HG03469 (cell line): Measurements from ENCODE around the gene ZNF598.

ENCODE experiments used
- ATAC-seq: cut with Tn5 transposase; IDR thresholded peaks from one replicate; pipeline ENCODE4 v1.9.1; 2021; ENCODE audit warnings: mild to moderate bottlenecking, moderate library complexity, moderate number of reproducible peaks; ENCODE audit not compliant: unreplicated experiment

Gene ZNF598

GRCh38 chr16:2008009-2008526 is 1.6 kb downstream of the ZNF598 start:
- no peak for ATAC-seq

GRCh38 chr16:2007081-2007836 is 2.4 kb downstream of the ZNF598 start:
- ATAC-seq, result no peak

- no peak for ATAC-seq
Measured at GRCh38 chr16:2006317-2006716, 3.3 kb downstream of the ZNF598 start.

- ATAC-seq, result no peak
Measured at GRCh38 chr16:2005646-2006045, 4.0 kb downstream of the ZNF598 start.

- no peak for ATAC-seq
Measured at GRCh38 chr16:2004795-2005517, 4.7 kb downstream of the ZNF598 start.

- ATAC-seq, result no peak
Measured at GRCh38 chr16:2003827-2004641, 5.6 kb downstream of the ZNF598 start.

GRCh38 chr16:2003231-2003826 is 6.3 kb downstream of the ZNF598 start:
- ATAC-seq, result no peak

GRCh38 chr16:2002406-2003230 is 7.0 kb downstream of the ZNF598 start:
- no peak for ATAC-seq

GRCh38 chr16:2001456-2002355 is 7.9 kb downstream of the ZNF598 start:
- ATAC-seq, result no peak

GRCh38 chr16:2001035-2001434 is 8.6 kb downstream of the ZNF598 start:
- ATAC-seq, result no peak

- no peak for ATAC-seq
Measured at GRCh38 chr16:1999866-2000514, 9.6 kb downstream of the ZNF598 start.

- no peak for ATAC-seq
Measured at GRCh38 chr16:1998852-1999801, 10.5 kb downstream of the ZNF598 start.

- no peak for ATAC-seq
Measured at GRCh38 chr16:1998360-1998835, 11.2 kb downstream of the ZNF598 start.

- no peak for ATAC-seq
Measured at GRCh38 chr16:1997494-1998359, 11.9 kb downstream of the ZNF598 start.

GRCh38 chr16:1993731-1994131 is 15.9 kb downstream of the ZNF598 start:
- no peak for ATAC-seq

GRCh38 chr16:1992704-1993317 is 16.8 kb downstream of the ZNF598 start:
- no peak for ATAC-seq
